Measurements from ENCODE around the gene WDFY4. TPM values are rescaled to one million over a fixed set of nuclear protein-coding genes. Genes with fewer than 3 reads are reported as not detected.

Gene WDFY4
- total RNA-seq, 1 donor from 2014 or later: 0.25 TPM

DNA sequence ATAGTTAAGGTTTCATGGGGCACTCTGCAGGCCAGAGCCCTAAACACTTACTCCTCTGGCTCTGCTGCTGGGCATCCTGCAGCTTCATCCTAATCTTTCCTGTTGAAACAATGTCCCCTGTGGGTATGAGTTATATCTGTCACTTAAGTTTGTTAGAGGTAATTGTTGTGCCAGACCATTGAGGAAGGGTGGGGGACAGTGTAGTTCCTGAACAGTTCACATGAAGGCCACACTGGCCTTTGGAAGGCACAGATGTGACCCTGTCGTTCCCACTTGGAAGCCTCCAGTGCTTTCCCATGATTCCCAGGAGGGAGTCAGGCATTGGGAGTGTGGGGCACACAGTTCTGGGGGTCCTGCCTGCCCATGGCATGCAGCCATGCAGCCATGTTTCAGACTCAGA is 65.3 kb downstream of the WDFY4 start:
- no peaks in the 10 kb centered on the region for H3K36me3 ChIP-seq (ENCODE audit: insufficient read depth, low read length)
- DNase-seq (ENCODE audit: low read depth) (no peak), FAIRE-seq (no peak)
- no peak overlapping the region for H3K9ac ChIP-seq (ENCODE audit: low read length)
- TF ChIP-seq, protein P1, sequence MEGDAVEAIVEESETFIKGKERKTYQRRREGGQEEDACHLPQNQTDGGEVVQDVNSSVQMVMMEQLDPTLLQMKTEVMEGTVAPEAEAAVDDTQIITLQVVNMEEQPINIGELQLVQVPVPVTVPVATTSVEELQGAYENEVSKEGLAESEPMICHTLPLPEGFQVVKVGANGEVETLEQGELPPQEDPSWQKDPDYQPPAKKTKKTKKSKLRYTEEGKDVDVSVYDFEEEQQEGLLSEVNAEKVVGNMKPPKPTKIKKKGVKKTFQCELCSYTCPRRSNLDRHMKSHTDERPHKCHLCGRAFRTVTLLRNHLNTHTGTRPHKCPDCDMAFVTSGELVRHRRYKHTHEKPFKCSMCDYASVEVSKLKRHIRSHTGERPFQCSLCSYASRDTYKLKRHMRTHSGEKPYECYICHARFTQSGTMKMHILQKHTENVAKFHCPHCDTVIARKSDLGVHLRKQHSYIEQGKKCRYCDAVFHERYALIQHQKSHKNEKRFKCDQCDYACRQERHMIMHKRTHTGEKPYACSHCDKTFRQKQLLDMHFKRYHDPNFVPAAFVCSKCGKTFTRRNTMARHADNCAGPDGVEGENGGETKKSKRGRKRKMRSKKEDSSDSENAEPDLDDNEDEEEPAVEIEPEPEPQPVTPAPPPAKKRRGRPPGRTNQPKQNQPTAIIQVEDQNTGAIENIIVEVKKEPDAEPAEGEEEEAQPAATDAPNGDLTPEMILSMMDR (IDR thresholded peaks at IDR 0.05; ENCODE audit: insufficient read depth, low read depth, low read length): no peak
- no peak for TF ChIP-seq EZH2 (IDR thresholded peaks at IDR 0.05; ENCODE audit: insufficient read depth, low read length)
- H3K27me3 ChIP-seq (ENCODE audit: insufficient read depth, low read length): no peaks in the 10 kb centered on the region
- H3K27me3 Mint-ChIP-seq (ENCODE audit: low read depth, unreplicated experiment): peaks cover 4% of the 10 kb centered on the region
- H3K79me2 ChIP-seq (ENCODE audit: insufficient read depth, low read length): no peaks in the 10 kb centered on the region
- H3K9me3 Mint-ChIP-seq (ENCODE audit: unreplicated experiment): peaks cover 3% of the 10 kb centered on the region
- no peaks in the 10 kb centered on the region for H3K9me3 ChIP-seq (ENCODE audit: insufficient read depth, low read depth, low read length)
- H3K4me3 ChIP-seq (ENCODE audit: insufficient read depth, low read depth, low read length): no peak overlapping the region
- no peak overlapping the region for H3K4me3 Mint-ChIP-seq (ENCODE audit: unreplicated experiment)
- H3K4me1 ChIP-seq (ENCODE audit: insufficient read depth, low read length): no peaks in the 10 kb centered on the region
- H2AFZ ChIP-seq (ENCODE audit: low read depth, low read length): no peak overlapping the region
- H3K36me3 Mint-ChIP-seq (ENCODE audit: low read depth, unreplicated experiment): no peaks in the 10 kb centered on the region
- no peaks in the 10 kb centered on the region for H3K4me1 Mint-ChIP-seq (ENCODE audit: low read depth, unreplicated experiment)
- no peaks in the 10 kb centered on the region for H4K20me1 ChIP-seq (ENCODE audit: insufficient read depth, low read length)
- H3K27ac ChIP-seq (ENCODE audit: low read depth, low read length): no peak overlapping the region
- H3K4me2 ChIP-seq (ENCODE audit: low read length): no peak overlapping the region
- no peak overlapping the region for H3K27ac Mint-ChIP-seq (ENCODE audit: unreplicated experiment)

DNA sequence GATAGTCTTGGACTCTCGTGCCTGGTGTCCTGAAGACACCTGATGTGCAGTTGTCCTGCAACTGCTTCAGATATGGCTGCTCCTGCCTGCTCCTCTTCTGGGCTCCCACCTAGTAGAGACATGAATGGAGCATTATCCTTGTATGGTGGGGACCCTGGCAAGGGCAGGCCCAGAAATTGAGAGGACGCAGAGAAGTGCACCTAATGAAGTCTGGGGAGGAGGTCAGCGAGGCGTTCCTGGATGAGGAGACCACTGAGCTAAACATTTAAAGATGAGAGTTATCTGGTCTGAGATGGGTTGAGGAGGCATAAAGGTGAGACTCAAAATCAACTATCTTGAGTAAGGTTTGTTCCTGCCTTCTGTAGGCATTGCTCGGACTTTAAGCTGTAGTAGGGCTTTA is 66.3 kb downstream of the WDFY4 start:
- peaks cover 4% of the 10 kb centered on the region for H3K27me3 Mint-ChIP-seq (ENCODE audit: low read depth, unreplicated experiment)
- TF ChIP-seq, protein P1 (IDR thresholded peaks at IDR 0.05; ENCODE audit: insufficient read depth, low read depth, low read length): no peak
- TF ChIP-seq EZH2 (IDR thresholded peaks at IDR 0.05; ENCODE audit: insufficient read depth, low read length): no peak
- no peaks in the 10 kb centered on the region for H4K20me1 ChIP-seq (ENCODE audit: insufficient read depth, low read length)
- no peak overlapping the region for H3K4me3 ChIP-seq (ENCODE audit: insufficient read depth, low read depth, low read length)
- H3K27me3 ChIP-seq (ENCODE audit: insufficient read depth, low read length): no peaks in the 10 kb centered on the region
- no peaks in the 10 kb centered on the region for H3K36me3 ChIP-seq (ENCODE audit: insufficient read depth, low read length)
- H3K79me2 ChIP-seq (ENCODE audit: insufficient read depth, low read length): no peaks in the 10 kb centered on the region
- H3K27ac Mint-ChIP-seq (ENCODE audit: unreplicated experiment): no peak overlapping the region
- H3K4me3 Mint-ChIP-seq (ENCODE audit: unreplicated experiment): no peak overlapping the region
- DNase-seq (ENCODE audit: low read depth): no peak
- no peaks in the 10 kb centered on the region for H3K36me3 Mint-ChIP-seq (ENCODE audit: low read depth, unreplicated experiment)
- H2AFZ ChIP-seq (ENCODE audit: low read depth, low read length): no peak overlapping the region
- no peak overlapping the region for H3K9ac ChIP-seq (ENCODE audit: low read length)
- H3K4me1 Mint-ChIP-seq (ENCODE audit: low read depth, unreplicated experiment): no peaks in the 10 kb centered on the region
- H3K27ac ChIP-seq (ENCODE audit: low read depth, low read length): no peak overlapping the region
- H3K4me1 ChIP-seq (ENCODE audit: insufficient read depth, low read length): no peaks in the 10 kb centered on the region
- H3K9me3 ChIP-seq (ENCODE audit: insufficient read depth, low read depth, low read length): no peaks in the 10 kb centered on the region
- no peak for FAIRE-seq
- no peak overlapping the region for H3K4me2 ChIP-seq (ENCODE audit: low read length)
- H3K9me3 Mint-ChIP-seq (ENCODE audit: unreplicated experiment): peaks cover 3% of the 10 kb centered on the region

GRCh38 chr10:48751730-48752129 is 67.1 kb downstream of the WDFY4 start:
- TF ChIP-seq EZH2 (IDR thresholded peaks at IDR 0.05; ENCODE audit: insufficient read depth, low read length): no peak
- TF ChIP-seq, protein P1 (IDR thresholded peaks at IDR 0.05; ENCODE audit: insufficient read depth, low read depth, low read length): no peak
- Mint-ChIP-seq H3K9me3 (ENCODE audit: unreplicated experiment) (peaks cover 3% of the 10 kb centered on the region), H3K36me3 (ENCODE audit: low read depth, unreplicated experiment) (no peaks in the 10 kb centered on the region), H3K4me1 (ENCODE audit: low read depth, unreplicated experiment) (no peaks in the 10 kb centered on the region), H3K27me3 (ENCODE audit: low read depth, unreplicated experiment) (peaks cover 4% of the 10 kb centered on the region), H3K4me3 (ENCODE audit: unreplicated experiment) (no peak overlapping the region), H3K27ac (ENCODE audit: unreplicated experiment) (no peak overlapping the region)
- DNase-seq (ENCODE audit: low read depth) (no peak), FAIRE-seq (no peak)
- no peak overlapping the region for H3K4me3 ChIP-seq (ENCODE audit: insufficient read depth, low read depth, low read length)
- H3K27ac ChIP-seq (ENCODE audit: low read depth, low read length): no peak overlapping the region
- H3K79me2 ChIP-seq (ENCODE audit: insufficient read depth, low read length): no peaks in the 10 kb centered on the region
- no peaks in the 10 kb centered on the region for H4K20me1 ChIP-seq (ENCODE audit: insufficient read depth, low read length)
- no peaks in the 10 kb centered on the region for H3K27me3 ChIP-seq (ENCODE audit: insufficient read depth, low read length)
- H3K4me1 ChIP-seq (ENCODE audit: insufficient read depth, low read length): no peaks in the 10 kb centered on the region
- H2AFZ ChIP-seq (ENCODE audit: low read depth, low read length): no peak overlapping the region
- no peak overlapping the region for H3K4me2 ChIP-seq (ENCODE audit: low read length)
- H3K9me3 ChIP-seq (ENCODE audit: insufficient read depth, low read depth, low read length): no peaks in the 10 kb centered on the region
- no peaks in the 10 kb centered on the region for H3K36me3 ChIP-seq (ENCODE audit: insufficient read depth, low read length)
- no peak overlapping the region for H3K9ac ChIP-seq (ENCODE audit: low read length)

Data from astrocyte (in vitro differentiated cells and primary cell).